ENCODE measurements around the gene SECISBP2.

GRCh38 chr9:89397471-89397870 is 79.2 kb downstream of the SECISBP2 start:
- TF ChIP-seq EZH2 (IDR thresholded peaks at IDR 0.05; ENCODE audit: low read length) (no peak), CTCF (optimal IDR thresholded peaks at IDR 0.05 in 1 of 3, IDR thresholded peaks at IDR 0.05 in 1 of 3, conservative IDR thresholded peaks at IDR 0.05 in 1 of 3; ENCODE audit: extremely low read depth in 1 of 3, insufficient read depth in 2 of 3, low read length in 3 of 3) (no peak)
